WTC11 (cell line): ENCODE measurements around the gene PLXNB2. TPM values are rescaled to one million over a fixed set of nuclear protein-coding genes. Genes with fewer than 3 reads are reported as not detected.

Experiments
- ATAC-seq: fragments of 200-7000 bp; cut with Tn5 transposase; 2 replicates; pipeline ENCODE4 v1.10.0; 2021; ENCODE audit warnings: mild to moderate bottlenecking, moderate library complexity
- CTCF ChIA-PET: fragments of 300-600 bp; sonication (Branson Sonifier 250); formaldehyde crosslinking; loops from one replicate; lab custom pipeline; 2021; ENCODE audit warnings: antibody characterized with exemption; lab: Charles Lee
- POLR2A ChIA-PET: fragments of 350-600 bp; sonication (Branson Sonifier 250); formaldehyde crosslinking; loops from one replicate; lab custom pipeline; 2021; ENCODE audit warnings: antibody characterized with exemption; lab: Charles Lee
- DNase-seq: peaks from one replicate; pipeline ENCODE4 v3.0.0; 2021; ENCODE audit warnings: low spot score
- H3K27ac Mint-ChIP-seq: 2 replicates; pipeline ENCODE4 v1.8.0; 2021; ENCODE audit warnings: mixed read lengths
- H3K27me3 Mint-ChIP-seq: 2 replicates; pipeline ENCODE4 v1.8.0; 2021; ENCODE audit warnings: low read depth, mild to moderate bottlenecking, moderate library complexity, mixed read lengths
- H3K36me3 Mint-ChIP-seq: 2 replicates; pipeline ENCODE4 v1.8.0; 2021; ENCODE audit warnings: mixed read lengths
- H3K4me1 Mint-ChIP-seq: 2 replicates; pipeline ENCODE4 v1.8.0; 2022; ENCODE audit warnings: mixed read lengths
- H3K4me3 Mint-ChIP-seq: 2 replicates; pipeline ENCODE4 v1.8.0; 2021; ENCODE audit warnings: mild to moderate bottlenecking, moderate library complexity, mixed read lengths
- H3K9me3 Mint-ChIP-seq: 2 replicates; pipeline ENCODE4 v1.8.0; 2021; ENCODE audit warnings: mixed read lengths
- CBFB ChIP-seq: sonication (generic); formaldehyde crosslinking; IDR thresholded peaks from 2 replicates; pipeline ENCODE4 v1.8.1; 2022; ENCODE audit warnings: mild to moderate bottlenecking, low read depth, missing genetic modification reagents
- ETV6 ChIP-seq: sonication (generic); formaldehyde crosslinking; IDR thresholded peaks from 2 replicates; pipeline ENCODE4 v1.8.1; 2022; ENCODE audit warnings: mild to moderate bottlenecking, missing genetic modification reagents
- GABPB1 ChIP-seq: sonication (generic); formaldehyde crosslinking; IDR thresholded peaks from 2 replicates; pipeline ENCODE4 v1.8.1; 2023; ENCODE audit warnings: mild to moderate bottlenecking, missing genetic modification reagents
- GRHL2 ChIP-seq: fragments of 250-450 bp; sonication (Bioruptor Pico); IDR thresholded peaks from 2 replicates; pipeline ENCODE4 v1.8.0; 2022; ENCODE audit warnings: mild to moderate bottlenecking, moderate library complexity; ENCODE audit not compliant: insufficient replicate concordance, severe bottlenecking
- MYBL2 ChIP-seq: sonication (generic); formaldehyde crosslinking; IDR thresholded peaks from 2 replicates; pipeline ENCODE4 v1.8.1; 2023; ENCODE audit warnings: mild to moderate bottlenecking, moderate library complexity, missing genetic modification reagents
- NFYB ChIP-seq: sonication (generic); formaldehyde crosslinking; conservative IDR thresholded peaks from 2 replicates; pipeline ENCODE4 v1.8.0; 2022; ENCODE audit warnings: low read depth, missing genetic modification reagents
- NR2C2 ChIP-seq: sonication (generic); formaldehyde crosslinking; IDR thresholded peaks from 2 replicates; pipeline ENCODE4 v1.8.0; 2022; ENCODE audit warnings: mild to moderate bottlenecking, missing genetic modification reagents
- NR3C1 ChIP-seq: sonication (generic); formaldehyde crosslinking; conservative IDR thresholded peaks from 2 replicates; pipeline ENCODE4 v1.8.1; 2023; ENCODE audit warnings: low read depth, mild to moderate bottlenecking, missing genetic modification reagents
- RELA ChIP-seq: sonication (generic); formaldehyde crosslinking; IDR thresholded peaks from 2 replicates; pipeline ENCODE4 v1.8.1; 2022; ENCODE audit warnings: missing genetic modification reagents, mild to moderate bottlenecking, borderline replicate concordance
- SMAD4 ChIP-seq: sonication (generic); formaldehyde crosslinking; IDR thresholded peaks from 2 replicates; pipeline ENCODE4 v1.8.0; 2022; ENCODE audit warnings: mild to moderate bottlenecking, missing genetic modification reagents
- SOX15 ChIP-seq: fragments of 250-450 bp; sonication (Bioruptor Pico); IDR thresholded peaks from 2 replicates; pipeline ENCODE4 v1.9.0; 2021; ENCODE audit warnings: mild to moderate bottlenecking
- ZNF121 ChIP-seq: sonication (generic); formaldehyde crosslinking; IDR thresholded peaks from 2 replicates; pipeline ENCODE4 v1.8.0; 2023; ENCODE audit warnings: missing genetic modification reagents
- ZNF138 ChIP-seq: sonication (generic); formaldehyde crosslinking; conservative IDR thresholded peaks from 2 replicates; pipeline ENCODE4 v1.8.1; 2022; ENCODE audit warnings: mild to moderate bottlenecking, moderate library complexity, missing genetic modification reagents
- ZNF396 ChIP-seq: fragments of 250-450 bp; sonication (Bioruptor Pico); IDR thresholded peaks from 2 replicates; pipeline ENCODE4 v1.8.0; 2021; ENCODE audit warnings: mild to moderate bottlenecking, moderate library complexity, borderline replicate concordance
- ZNF671 ChIP-seq: fragments of 250-450 bp; sonication (Bioruptor Pico); IDR thresholded peaks from 2 replicates; pipeline ENCODE4 v1.8.0; 2021; ENCODE audit warnings: mild to moderate bottlenecking
- total RNA-seq: library from RNA; stranded (reverse); gene quantifications from 3 replicates; pipeline ENCODE4 v1.2.3, GENCODE V29; 2021
- TF ChIP-seq, protein P1 (sequence below): sonication (generic); formaldehyde crosslinking; IDR thresholded peaks from 2 replicates; pipeline ENCODE4 v1.8.1; 2022; ENCODE audit warnings: missing genetic modification reagents, borderline replicate concordance
- TF ChIP-seq, protein P2 (sequence below): sonication (generic); formaldehyde crosslinking; IDR thresholded peaks from 2 replicates; pipeline ENCODE4 v1.8.0; 2022; ENCODE audit warnings: missing genetic modification reagents
- TF ChIP-seq, protein P3 (sequence below): sonication (generic); formaldehyde crosslinking; IDR thresholded peaks from 2 replicates; pipeline ENCODE4 v1.8.1; 2022; ENCODE audit warnings: mild to moderate bottlenecking, moderate library complexity, missing genetic modification reagents
- TF ChIP-seq, protein P4 (sequence below): fragments of 250-450 bp; sonication (Bioruptor Pico); IDR thresholded peaks from 2 replicates; pipeline ENCODE4 v2.1.2; 2022; ENCODE audit warnings: mild to moderate bottlenecking, moderate library complexity
- TF ChIP-seq, protein P5 (sequence below): fragments of 250-450 bp; sonication (Bioruptor Pico); IDR thresholded peaks from 2 replicates; pipeline ENCODE4 v1.9.0; 2021; ENCODE audit warnings: moderate library complexity, mild to moderate bottlenecking, inconsistent platforms, borderline replicate concordance
- TF ChIP-seq, protein P6 (sequence below): sonication (generic); formaldehyde crosslinking; IDR thresholded peaks from 2 replicates; pipeline ENCODE4 v1.8.1; 2023; ENCODE audit warnings: mild to moderate bottlenecking, missing genetic modification reagents, moderate library complexity
- TF ChIP-seq, protein P7 (sequence below): fragments of 250-450 bp; sonication (Bioruptor Pico); IDR thresholded peaks from 2 replicates; pipeline ENCODE4 v1.8.0; 2021; ENCODE audit warnings: mild to moderate bottlenecking

The PLXNB2 gene
- total RNA-seq, 1 experiment from 2014 or later, result 113 TPM

DNA sequence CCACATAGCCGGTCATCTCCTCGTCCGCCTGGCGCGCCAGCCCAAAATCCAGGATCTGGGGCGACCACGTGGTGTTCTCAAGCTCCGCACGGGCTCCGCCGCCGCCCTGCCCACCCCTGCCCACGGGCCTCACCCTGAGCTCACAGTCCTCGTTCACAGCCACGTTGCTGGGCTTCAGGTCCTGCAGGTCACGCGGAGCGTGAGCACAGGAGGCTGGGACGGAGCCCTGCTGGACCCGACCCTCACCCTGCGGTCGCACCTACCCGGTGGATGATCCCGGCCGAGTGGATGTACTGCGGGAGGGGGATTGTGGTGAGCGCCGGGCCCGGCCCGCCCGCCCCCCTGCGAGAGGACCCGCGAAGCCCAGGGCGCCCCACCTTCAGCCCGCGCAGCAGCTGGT lies 40.5 kb downstream of the PLXNB2 start:
- no peaks in the 10 kb centered on the region for H3K36me3 Mint-ChIP-seq
- H3K9me3 Mint-ChIP-seq, result no peaks in the 10 kb centered on the region
- CTCF ChIA-PET, result interaction anchor here (0.5 to 2.4 kb wide), 17 partner anchors 8 to 258 kb away, joined by 3 to 20 read pairs (median 4); partner anchors contain the start of genes ADM2, HDAC10 and SCO2
- 0 out of 2 replicates have a peak overlapping the region, but pooled peaks have one; percentile 27 for H3K4me3 Mint-ChIP-seq
- H3K4me1 Mint-ChIP-seq, result peaks cover 7% of the 10 kb centered on the region
- ATAC-seq, result no peak
- no peak overlapping the region for H3K27ac Mint-ChIP-seq
- TF ChIP-seq NFYB (no peak), ZNF121 (CRISPR knock-in tag) (no peak), CBFB (CRISPR knock-in tag) (no peak), ZNF396 (CRISPR knock-in tag) (no peak), SOX15 (CRISPR knock-in tag) (no peak), NR2C2 (CRISPR knock-in tag) (no peak)
- TF ChIP-seq, protein P1, sequence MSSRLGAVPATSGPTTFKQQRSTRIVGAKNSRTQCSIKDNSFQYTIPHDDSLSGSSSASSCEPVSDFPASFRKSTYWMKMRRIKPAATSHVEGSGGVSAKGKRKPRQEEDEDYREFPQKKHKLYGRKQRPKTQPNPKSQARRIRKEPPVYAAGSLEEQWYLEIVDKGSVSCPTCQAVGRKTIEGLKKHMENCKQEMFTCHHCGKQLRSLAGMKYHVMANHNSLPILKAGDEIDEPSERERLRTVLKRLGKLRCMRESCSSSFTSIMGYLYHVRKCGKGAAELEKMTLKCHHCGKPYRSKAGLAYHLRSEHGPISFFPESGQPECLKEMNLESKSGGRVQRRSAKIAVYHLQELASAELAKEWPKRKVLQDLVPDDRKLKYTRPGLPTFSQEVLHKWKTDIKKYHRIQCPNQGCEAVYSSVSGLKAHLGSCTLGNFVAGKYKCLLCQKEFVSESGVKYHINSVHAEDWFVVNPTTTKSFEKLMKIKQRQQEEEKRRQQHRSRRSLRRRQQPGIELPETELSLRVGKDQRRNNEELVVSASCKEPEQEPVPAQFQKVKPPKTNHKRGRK (CRISPR knock-in tag), result no peak
- TF ChIP-seq, protein P2, sequence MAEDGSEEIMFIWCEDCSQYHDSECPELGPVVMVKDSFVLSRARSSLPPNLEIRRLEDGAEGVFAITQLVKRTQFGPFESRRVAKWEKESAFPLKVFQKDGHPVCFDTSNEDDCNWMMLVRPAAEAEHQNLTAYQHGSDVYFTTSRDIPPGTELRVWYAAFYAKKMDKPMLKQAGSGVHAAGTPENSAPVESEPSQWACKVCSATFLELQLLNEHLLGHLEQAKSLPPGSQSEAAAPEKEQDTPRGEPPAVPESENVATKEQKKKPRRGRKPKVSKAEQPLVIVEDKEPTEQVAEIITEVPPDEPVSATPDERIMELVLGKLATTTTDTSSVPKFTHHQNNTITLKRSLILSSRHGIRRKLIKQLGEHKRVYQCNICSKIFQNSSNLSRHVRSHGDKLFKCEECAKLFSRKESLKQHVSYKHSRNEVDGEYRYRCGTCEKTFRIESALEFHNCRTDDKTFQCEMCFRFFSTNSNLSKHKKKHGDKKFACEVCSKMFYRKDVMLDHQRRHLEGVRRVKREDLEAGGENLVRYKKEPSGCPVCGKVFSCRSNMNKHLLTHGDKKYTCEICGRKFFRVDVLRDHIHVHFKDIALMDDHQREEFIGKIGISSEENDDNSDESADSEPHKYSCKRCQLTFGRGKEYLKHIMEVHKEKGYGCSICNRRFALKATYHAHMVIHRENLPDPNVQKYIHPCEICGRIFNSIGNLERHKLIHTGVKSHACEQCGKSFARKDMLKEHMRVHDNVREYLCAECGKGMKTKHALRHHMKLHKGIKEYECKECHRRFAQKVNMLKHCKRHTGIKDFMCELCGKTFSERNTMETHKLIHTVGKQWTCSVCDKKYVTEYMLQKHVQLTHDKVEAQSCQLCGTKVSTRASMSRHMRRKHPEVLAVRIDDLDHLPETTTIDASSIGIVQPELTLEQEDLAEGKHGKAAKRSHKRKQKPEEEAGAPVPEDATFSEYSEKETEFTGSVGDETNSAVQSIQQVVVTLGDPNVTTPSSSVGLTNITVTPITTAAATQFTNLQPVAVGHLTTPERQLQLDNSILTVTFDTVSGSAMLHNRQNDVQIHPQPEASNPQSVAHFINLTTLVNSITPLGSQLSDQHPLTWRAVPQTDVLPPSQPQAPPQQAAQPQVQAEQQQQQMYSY (CRISPR knock-in tag), result no peak
- TF ChIP-seq, all 79 proteins: peak for 0
- peaks cover 54% of the 10 kb centered on the region for H3K27me3 Mint-ChIP-seq
- POLR2A ChIA-PET, result interaction anchor here (1.1 to 1.3 kb wide), 3 partner anchors 15 to 40 kb away, joined by 3 to 4 read pairs (median 3); partner anchors contain the start of genes HDAC10 and PLXNB2
- DNase-seq, result no peak

DNA sequence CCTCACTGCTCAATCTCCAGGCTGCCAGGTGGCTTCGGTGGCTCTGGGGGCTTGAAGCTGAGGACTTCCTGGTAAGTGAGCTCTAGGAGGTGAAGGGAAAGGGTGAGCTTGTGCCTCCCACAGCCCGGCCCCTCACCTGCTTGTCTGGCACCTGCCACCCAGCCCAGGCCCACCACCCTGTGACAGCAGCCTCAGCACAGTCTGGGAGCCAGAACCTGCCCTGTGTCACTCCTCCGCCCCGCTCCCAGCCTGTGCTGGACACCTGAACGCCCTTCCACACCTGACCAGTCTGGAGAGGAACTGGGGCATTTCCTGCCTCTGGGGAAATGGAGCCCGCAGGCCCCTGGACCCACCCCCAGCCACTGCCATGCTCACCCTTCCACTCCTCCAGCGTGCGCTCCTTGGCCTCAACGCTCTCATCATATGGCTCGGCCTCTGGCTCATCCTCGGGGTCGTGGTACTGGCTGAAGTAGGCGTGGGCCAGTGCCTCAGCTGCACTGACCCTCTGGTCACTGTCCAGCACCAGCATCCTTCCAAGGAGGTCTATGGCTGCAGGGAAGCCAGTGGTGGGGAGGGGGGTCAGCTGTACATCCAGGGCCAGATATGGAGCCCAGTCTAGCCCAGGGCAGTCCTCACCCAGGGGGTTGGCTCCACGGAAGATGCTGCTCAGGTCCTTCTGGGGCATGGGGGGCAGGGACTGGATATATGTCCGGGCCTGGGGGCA lies 42.3 kb downstream of the PLXNB2 start:
- Mint-ChIP-seq H3K4me1 (peaks cover 8% of the 10 kb centered on the region), H3K4me3 (no peak overlapping the region), H3K9me3 (no peaks in the 10 kb centered on the region), H3K36me3 (no peaks in the 10 kb centered on the region), H3K27me3 (peaks cover 45% of the 10 kb centered on the region), H3K27ac (no peak overlapping the region)
- ChIA-PET POLR2A (no interaction called here), CTCF (interaction anchor here (0.9 to 1.4 kb wide), 3 partner anchors 59 to 409 kb away, joined by 3 read pairs; no protein-coding TSS in a partner anchor)
- ATAC-seq, result no peak
- DNase-seq, result no peak
- TF ChIP-seq ZNF671 (CRISPR knock-in tag) (no peak), GABPB1 (CRISPR knock-in tag) (no peak), MYBL2 (CRISPR knock-in tag) (no peak), ZNF396 (CRISPR knock-in tag) (no peak), NR3C1 (CRISPR knock-in tag) (no peak), GRHL2 (CRISPR knock-in tag) (no peak), RELA (CRISPR knock-in tag) (no peak), ETV6 (CRISPR knock-in tag) (no peak), NR2C2 (CRISPR knock-in tag) (no peak), SMAD4 (no peak), ZNF138 (CRISPR knock-in tag) (no peak)
- TF ChIP-seq, protein P3, sequence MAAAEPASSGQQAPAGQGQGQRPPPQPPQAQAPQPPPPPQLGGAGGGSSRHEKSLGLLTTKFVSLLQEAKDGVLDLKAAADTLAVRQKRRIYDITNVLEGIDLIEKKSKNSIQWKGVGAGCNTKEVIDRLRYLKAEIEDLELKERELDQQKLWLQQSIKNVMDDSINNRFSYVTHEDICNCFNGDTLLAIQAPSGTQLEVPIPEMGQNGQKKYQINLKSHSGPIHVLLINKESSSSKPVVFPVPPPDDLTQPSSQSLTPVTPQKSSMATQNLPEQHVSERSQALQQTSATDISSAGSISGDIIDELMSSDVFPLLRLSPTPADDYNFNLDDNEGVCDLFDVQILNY, result no peak
- TF ChIP-seq, protein P4, sequence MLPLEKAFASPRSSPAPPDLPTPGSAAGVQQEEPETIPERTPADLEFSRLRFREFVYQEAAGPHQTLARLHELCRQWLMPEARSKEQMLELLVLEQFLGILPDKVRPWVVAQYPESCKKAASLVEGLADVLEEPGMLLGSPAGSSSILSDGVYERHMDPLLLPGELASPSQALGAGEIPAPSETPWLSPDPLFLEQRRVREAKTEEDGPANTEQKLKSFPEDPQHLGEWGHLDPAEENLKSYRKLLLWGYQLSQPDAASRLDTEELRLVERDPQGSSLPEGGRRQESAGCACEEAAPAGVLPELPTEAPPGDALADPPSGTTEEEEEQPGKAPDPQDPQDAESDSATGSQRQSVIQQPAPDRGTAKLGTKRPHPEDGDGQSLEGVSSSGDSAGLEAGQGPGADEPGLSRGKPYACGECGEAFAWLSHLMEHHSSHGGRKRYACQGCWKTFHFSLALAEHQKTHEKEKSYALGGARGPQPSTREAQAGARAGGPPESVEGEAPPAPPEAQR (CRISPR knock-in tag), result no peak
- TF ChIP-seq, protein P5, sequence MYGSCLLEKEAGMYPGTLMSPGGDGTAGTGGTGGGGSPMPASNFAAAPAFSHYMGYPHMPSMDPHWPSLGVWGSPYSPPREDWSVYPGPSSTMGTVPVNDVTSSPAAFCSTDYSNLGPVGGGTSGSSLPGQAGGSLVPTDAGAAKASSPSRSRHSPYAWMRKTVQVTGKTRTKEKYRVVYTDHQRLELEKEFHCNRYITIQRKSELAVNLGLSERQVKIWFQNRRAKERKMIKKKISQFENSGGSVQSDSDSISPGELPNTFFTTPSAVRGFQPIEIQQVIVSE, result no peak
- TF ChIP-seq, protein P6, sequence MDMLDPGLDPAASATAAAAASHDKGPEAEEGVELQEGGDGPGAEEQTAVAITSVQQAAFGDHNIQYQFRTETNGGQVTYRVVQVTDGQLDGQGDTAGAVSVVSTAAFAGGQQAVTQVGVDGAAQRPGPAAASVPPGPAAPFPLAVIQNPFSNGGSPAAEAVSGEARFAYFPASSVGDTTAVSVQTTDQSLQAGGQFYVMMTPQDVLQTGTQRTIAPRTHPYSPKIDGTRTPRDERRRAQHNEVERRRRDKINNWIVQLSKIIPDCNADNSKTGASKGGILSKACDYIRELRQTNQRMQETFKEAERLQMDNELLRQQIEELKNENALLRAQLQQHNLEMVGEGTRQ (CRISPR knock-in tag), result no peak
- TF ChIP-seq, protein P7, sequence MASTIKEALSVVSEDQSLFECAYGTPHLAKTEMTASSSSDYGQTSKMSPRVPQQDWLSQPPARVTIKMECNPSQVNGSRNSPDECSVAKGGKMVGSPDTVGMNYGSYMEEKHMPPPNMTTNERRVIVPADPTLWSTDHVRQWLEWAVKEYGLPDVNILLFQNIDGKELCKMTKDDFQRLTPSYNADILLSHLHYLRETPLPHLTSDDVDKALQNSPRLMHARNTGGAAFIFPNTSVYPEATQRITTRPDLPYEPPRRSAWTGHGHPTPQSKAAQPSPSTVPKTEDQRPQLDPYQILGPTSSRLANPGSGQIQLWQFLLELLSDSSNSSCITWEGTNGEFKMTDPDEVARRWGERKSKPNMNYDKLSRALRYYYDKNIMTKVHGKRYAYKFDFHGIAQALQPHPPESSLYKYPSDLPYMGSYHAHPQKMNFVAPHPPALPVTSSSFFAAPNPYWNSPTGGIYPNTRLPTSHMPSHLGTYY (CRISPR knock-in tag), result no peak
